C4-2B (cell line): ENCODE measurements around the gene HHIPL1.

Experiments
- ZFX ChIP-seq: fragments of 450-650 bp; IDR thresholded peaks from 2 replicates; pipeline ENCODE4 v1.6.1; 2017
- TF ChIP-seq, protein P1 (sequence below): fragments of 450-650 bp; conservative IDR thresholded peaks from 2 replicates; pipeline ENCODE4 v1.5.1; 2017; ENCODE audit warnings: mild to moderate bottlenecking

DNA sequence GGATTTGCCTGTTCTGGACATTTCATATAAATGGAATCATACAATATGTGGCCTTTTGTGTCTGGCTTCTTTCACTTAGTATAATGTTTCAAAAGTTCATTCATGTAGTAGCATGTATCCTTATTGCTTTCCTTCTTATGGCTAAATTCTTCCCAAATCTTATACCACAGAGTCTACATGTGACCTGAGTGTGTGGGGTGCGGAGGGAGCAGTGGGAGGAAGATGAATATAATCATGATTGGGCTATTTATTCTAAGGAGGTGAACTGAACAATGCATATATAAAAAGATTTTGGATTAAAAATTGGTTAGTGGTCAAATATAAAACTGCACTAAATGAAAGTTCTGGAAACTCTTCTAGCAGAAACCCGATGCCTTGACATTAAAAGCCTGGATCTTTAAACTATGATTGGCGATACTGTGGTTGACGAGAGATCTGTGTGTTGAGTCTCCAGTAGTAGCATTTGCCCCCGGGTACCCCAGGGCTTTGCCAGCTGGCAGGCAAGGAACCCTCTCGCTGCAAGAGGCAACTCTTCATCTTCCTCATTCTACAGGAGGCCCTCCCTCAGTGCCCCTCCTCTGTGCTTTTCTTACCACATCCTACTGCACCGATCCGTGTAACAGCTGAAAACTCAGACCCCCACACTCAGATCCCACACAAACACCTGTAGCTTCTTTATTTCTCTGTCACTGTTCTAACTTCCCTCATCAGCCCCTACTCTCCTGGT lies 41.8 kb downstream of the HHIPL1 start:
- TF ChIP-seq, protein P1, sequence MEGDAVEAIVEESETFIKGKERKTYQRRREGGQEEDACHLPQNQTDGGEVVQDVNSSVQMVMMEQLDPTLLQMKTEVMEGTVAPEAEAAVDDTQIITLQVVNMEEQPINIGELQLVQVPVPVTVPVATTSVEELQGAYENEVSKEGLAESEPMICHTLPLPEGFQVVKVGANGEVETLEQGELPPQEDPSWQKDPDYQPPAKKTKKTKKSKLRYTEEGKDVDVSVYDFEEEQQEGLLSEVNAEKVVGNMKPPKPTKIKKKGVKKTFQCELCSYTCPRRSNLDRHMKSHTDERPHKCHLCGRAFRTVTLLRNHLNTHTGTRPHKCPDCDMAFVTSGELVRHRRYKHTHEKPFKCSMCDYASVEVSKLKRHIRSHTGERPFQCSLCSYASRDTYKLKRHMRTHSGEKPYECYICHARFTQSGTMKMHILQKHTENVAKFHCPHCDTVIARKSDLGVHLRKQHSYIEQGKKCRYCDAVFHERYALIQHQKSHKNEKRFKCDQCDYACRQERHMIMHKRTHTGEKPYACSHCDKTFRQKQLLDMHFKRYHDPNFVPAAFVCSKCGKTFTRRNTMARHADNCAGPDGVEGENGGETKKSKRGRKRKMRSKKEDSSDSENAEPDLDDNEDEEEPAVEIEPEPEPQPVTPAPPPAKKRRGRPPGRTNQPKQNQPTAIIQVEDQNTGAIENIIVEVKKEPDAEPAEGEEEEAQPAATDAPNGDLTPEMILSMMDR, result no peak
- no peak for TF ChIP-seq ZFX
